Upper lobe of left lung (tissue), 6 donors: ENCODE results near the gene FLII. TPM values are rescaled to one million over a fixed set of nuclear protein-coding genes. Genes with fewer than 3 reads are reported as not detected.

Experiments used
- ATAC-seq, 2 donors: fragments of 200-7000 bp; cut with Tn5 transposase; one replicate each; pipeline ENCODE4 v1.9.1; 2022; ENCODE audit warnings: mild to moderate bottlenecking in 2 of 2, moderate library complexity in 2 of 2; ENCODE audit not compliant: low FRiP score in 2 of 2
- DNase-seq, 2 donors: peaks; one replicate each; pipeline ENCODE4 v3.0.0-alpha.2; 2019 to 2020
- H3K27ac ChIP-seq, 4 donors: fragments of 200-600 bp; sonication (generic); one replicate each; pipeline ENCODE4 v1.5.1; 2016 to 2019
- H3K27me3 ChIP-seq, 4 donors: fragments of 200-600 bp; sonication (generic); one replicate each; pipeline ENCODE4 v1.5.1; 2017 to 2019
- H3K36me3 ChIP-seq, 4 donors: fragments of 200-600 bp; sonication (generic); one replicate each; pipeline ENCODE4 v1.5.1; 2016 to 2019
- H3K4me1 ChIP-seq, 4 donors: fragments of 200-600 bp; sonication (generic); one replicate each; pipeline ENCODE4 v1.5.1; 2018 to 2019
- H3K4me3 ChIP-seq, 4 donors: fragments of 200-600 bp; sonication (generic); one replicate each; pipeline ENCODE4 v1.5.1; 2017 to 2019; ENCODE audit warnings: mild to moderate bottlenecking in 2 of 4, moderate library complexity in 1 of 4
- H3K9me3 ChIP-seq, 4 donors: fragments of 200-600 bp; sonication (generic); one replicate each; pipeline ENCODE4 v1.5.1; 2018 to 2019
- EP300 ChIP-seq, 4 donors: sonication (generic); formaldehyde crosslinking; IDR thresholded peaks; one replicate each; pipeline ENCODE4 v1.5.1; 2017; ENCODE audit warnings: antibody characterized with exemption in 4 of 4, control low read depth in 2 of 4
- POLR2A ChIP-seq, 4 donors: fragments of 450-650 bp; IDR thresholded peaks; one replicate each; pipeline ENCODE4 v1.5.1; 2016 to 2017; ENCODE audit warnings: antibody characterized with exemption in 4 of 4, mild to moderate bottlenecking in 2 of 4
- POLR2AphosphoS5 ChIP-seq, 2 donors: sonication (generic); formaldehyde crosslinking; IDR thresholded peaks; one replicate each; pipeline ENCODE4 v1.5.1; 2017; ENCODE audit warnings: antibody characterized with exemption in 2 of 2
- WGBS, 2 donors: methylation state at CpG; one replicate each; pipeline ENCODE4 v1.1.5; 2017 to 2018; 5-methylcytosine and 5-hydroxymethylcytosine counted together
- total RNA-seq, 6 donors: library from RNA; depleted of rRNA in 4 of 6; stranded (reverse); fragments of >200 nt in 4 of 6; gene quantifications; one replicate each; pipeline versions ENCODE4 v1.1.0 to v1.2.1, GENCODE V29; 2016 to 2021
- TF ChIP-seq, protein P1 (sequence below), 6 experiments: fragments of 450-650 bp in 4 of 6; fragments of 200-600 bp in 2 of 6; sonication (generic) in 2 of 6; IDR thresholded peaks; one replicate each; pipeline ENCODE4 v1.5.1; 2016 to 2019; ENCODE audit warnings: antibody characterized with exemption in 6 of 6
- donor health status: DM: no; HTN: no; CAD: no; lungs with moderate emphysema.
- donor health status: DM: no; HTN: yes; CAD: no; lungs with severe emphysema.

FLII gene
- total RNA-seq, 6 donors from 2014 or later: 313 to 552 (median 376) TPM

- no peaks in the 10 kb centered on the region for H3K9me3 ChIP-seq
- WGBS, 2 donors: 2% methylated on average over 11 to 14 of the region's 16 CpGs
- H3K4me3 ChIP-seq: peak overlapping the region; percentile 60 to 96 (median 88)
- ATAC-seq (peak; percentile 38 to 75), DNase-seq (peak; percentile 86 to 96)
- TF ChIP-seq POLR2AphosphoS5 (IDR thresholded peaks at IDR 0.05): no peak
- TF ChIP-seq, protein P1, sequence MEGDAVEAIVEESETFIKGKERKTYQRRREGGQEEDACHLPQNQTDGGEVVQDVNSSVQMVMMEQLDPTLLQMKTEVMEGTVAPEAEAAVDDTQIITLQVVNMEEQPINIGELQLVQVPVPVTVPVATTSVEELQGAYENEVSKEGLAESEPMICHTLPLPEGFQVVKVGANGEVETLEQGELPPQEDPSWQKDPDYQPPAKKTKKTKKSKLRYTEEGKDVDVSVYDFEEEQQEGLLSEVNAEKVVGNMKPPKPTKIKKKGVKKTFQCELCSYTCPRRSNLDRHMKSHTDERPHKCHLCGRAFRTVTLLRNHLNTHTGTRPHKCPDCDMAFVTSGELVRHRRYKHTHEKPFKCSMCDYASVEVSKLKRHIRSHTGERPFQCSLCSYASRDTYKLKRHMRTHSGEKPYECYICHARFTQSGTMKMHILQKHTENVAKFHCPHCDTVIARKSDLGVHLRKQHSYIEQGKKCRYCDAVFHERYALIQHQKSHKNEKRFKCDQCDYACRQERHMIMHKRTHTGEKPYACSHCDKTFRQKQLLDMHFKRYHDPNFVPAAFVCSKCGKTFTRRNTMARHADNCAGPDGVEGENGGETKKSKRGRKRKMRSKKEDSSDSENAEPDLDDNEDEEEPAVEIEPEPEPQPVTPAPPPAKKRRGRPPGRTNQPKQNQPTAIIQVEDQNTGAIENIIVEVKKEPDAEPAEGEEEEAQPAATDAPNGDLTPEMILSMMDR (IDR thresholded peaks at IDR 0.05): no peak
- no peak for TF ChIP-seq EP300 (IDR thresholded peaks at IDR 0.05)
- no peak for TF ChIP-seq POLR2A (IDR thresholded peaks at IDR 0.05)
- H3K36me3 ChIP-seq: peaks cover 13 to 40% (median 28%) of the 10 kb centered on the region in 4 donors
- no peaks in the 10 kb centered on the region for H3K27me3 ChIP-seq
- H3K27ac ChIP-seq: peak overlapping the region; percentile 88 to 99 (median 94)
- peaks cover 42 to 56% (median 48%) of the 10 kb centered on the region in 4 donors for H3K4me1 ChIP-seq
Measured at GRCh38 chr17:18261146-18261515, 2.6 kb upstream of the FLII start.

DNA sequence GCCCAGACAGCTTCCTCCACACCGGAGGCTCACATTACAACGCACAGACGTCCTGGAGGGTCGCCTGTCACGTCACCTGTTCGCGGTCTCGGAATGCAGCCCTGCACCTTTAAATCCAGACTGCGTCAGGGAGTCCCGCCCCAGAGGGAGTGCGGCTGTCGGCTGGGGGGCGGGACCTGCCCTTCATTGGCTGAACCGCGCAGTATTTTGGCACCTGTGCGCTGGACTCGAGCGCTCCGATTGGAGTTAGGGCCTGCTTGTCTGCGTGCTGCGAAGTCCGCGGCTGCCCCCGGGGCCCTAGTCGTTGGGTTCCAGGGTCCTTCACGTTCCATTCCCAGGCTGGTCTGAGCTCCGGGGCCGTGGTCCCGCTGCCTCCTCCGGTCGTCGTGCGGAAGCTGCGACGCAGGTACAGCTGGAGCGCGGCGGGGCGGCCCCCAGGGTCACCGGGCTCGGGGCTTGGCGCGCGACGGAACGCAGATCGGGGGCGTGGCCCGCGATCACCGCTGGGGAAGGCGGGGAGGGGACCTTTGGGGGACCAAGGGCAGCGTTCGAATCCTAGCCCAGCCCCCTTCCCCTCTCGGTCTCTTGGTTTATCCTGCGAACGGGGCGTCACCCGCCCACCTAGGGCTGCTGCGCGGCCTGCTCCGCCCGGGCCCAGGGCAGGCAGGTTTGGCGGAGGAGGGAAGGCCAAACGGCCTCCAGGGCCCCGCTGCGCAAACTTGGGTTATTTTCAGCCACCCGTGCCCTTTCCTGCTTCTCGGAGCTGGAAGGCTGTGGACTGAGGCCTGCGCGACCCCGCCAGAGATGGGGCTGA is 2.0 kb upstream of the FLII start, which contains the start of gene MIEF2:
MIEF2 (plus strand) TSS at position 331 of the 814 bp plus-strand sequence. CDS start 2,059 bp downstream, outside the sequence.
- TF ChIP-seq, protein P1 (IDR thresholded peaks at IDR 0.05): peak in 1 of 6 experiments; percentile 32
- TF ChIP-seq POLR2A (IDR thresholded peaks at IDR 0.05) (peak in 3 of 4 donors; percentile 35 to 71 (median 66)), POLR2AphosphoS5 (IDR thresholded peaks at IDR 0.05) (peak; percentile 79 to 80), EP300 (IDR thresholded peaks at IDR 0.05) (no peak)
- Histone ChIP-seq H3K4me3 (peak within 1 kb of the TSS; percentile 60 to 96 (median 88)), H3K9me3 (no peaks in the 10 kb centered on the region), H3K27me3 (no peaks in the 10 kb centered on the region), H3K4me1 (peaks cover 42 to 56% (median 49%) of the 10 kb centered on the region in 4 donors), H3K36me3 (peaks cover 13 to 41% (median 32%) of the 10 kb centered on the region in 4 donors), H3K27ac (peak within 1 kb of the TSS; percentile 88 to 99 (median 94))
- WGBS, 2 donors: 0% methylated on average over 24 of the region's 72 CpGs; no CpG with 5 or more reads in 1 of the 2 donors
- ATAC-seq (peak; percentile 92 to 94), DNase-seq (peak; percentile 95 to 97)

- Histone ChIP-seq H3K36me3 (peaks cover 10 to 41% (median 33%) of the 10 kb centered on the region in 4 donors), H3K4me3 (peak overlapping the region in 3 of 4 donors; percentile 60 to 96 (median 80)), H3K9me3 (no peaks in the 10 kb centered on the region), H3K27me3 (no peaks in the 10 kb centered on the region), H3K4me1 (peaks cover 42 to 56% (median 49%) of the 10 kb centered on the region in 4 donors), H3K27ac (peak overlapping the region; percentile 88 to 99 (median 94))
- no peak for DNase-seq
- WGBS, 2 donors: 69 to 74% methylated on average over 19 to 22 of the region's 22 CpGs
- no peak for ATAC-seq
- TF ChIP-seq EP300 (IDR thresholded peaks at IDR 0.05): no peak
- TF ChIP-seq, protein P1 (IDR thresholded peaks at IDR 0.05): no peak
- no peak for TF ChIP-seq POLR2A (IDR thresholded peaks at IDR 0.05)
- no peak for TF ChIP-seq POLR2AphosphoS5 (IDR thresholded peaks at IDR 0.05)
Measured at GRCh38 chr17:18259621-18260331, 1.2 kb upstream of the FLII start.

DNA sequence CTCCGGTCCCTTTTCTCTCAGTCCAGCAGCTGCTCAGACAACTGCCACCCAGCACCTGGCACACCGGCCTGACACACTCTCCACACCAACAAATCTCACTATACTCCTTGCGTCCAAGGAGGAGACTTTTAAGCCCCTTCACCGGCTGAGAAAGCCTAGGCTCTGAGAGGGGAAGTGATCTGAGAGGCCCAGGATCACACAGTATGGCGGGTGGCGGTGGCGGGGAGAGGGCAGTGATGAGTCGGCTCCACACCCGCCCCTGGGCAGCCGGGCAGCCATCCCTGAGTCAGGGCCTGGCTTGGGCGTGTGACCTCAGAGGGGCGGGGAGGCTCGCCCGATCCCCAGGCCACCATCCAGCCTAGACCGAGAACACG is 569 bp downstream of the FLII start:
- peaks cover 42 to 56% (median 49%) of the 10 kb centered on the region in 4 donors for H3K4me1 ChIP-seq
- H3K4me3 ChIP-seq: peak overlapping the region; percentile 76 to 100 (median 87)
- DNase-seq (peak in 1 of 2 donors; percentile 89), ATAC-seq (peak; percentile 83 to 87)
- H3K9me3 ChIP-seq: no peaks in the 10 kb centered on the region
- H3K36me3 ChIP-seq: peaks cover 14 to 41% (median 35%) of the 10 kb centered on the region in 4 donors
- WGBS, 2 donors: 0 to 1% methylated on average over 9 to 14 of the region's 16 CpGs
- no peak for TF ChIP-seq POLR2A (IDR thresholded peaks at IDR 0.05)
- TF ChIP-seq POLR2AphosphoS5 (IDR thresholded peaks at IDR 0.05): peak; percentile 32 to 59
- TF ChIP-seq EP300 (IDR thresholded peaks at IDR 0.05): no peak
- H3K27ac ChIP-seq: peak overlapping the region; percentile 97 to 99 (median 99)
- H3K27me3 ChIP-seq: no peaks in the 10 kb centered on the region
